PC-3 (cell line): ENCODE data around the gene FSCN2. TPM values are rescaled to one million over a fixed set of nuclear protein-coding genes. Genes with fewer than 3 reads are reported as not detected.
A peak's percentile ranks its signal among the peaks of the same experiment; 100 is the strongest.
"Not testable (repeated sequence)": the region's sequence is repeated elsewhere in the genome, so short reads cannot be mapped to it uniquely, and the experiment has no call there.

Experiments used
- ATAC-seq: fragments of 200-7000 bp; cut with Tn5 transposase; 2 replicates; pipeline ENCODE4 v1.9.1; 2020; ENCODE audit warnings: mild to moderate bottlenecking, moderate library complexity
- BruUV-seq: library from RNA; stranded (reverse); fragments of 400-500 nt; replicated peaks from 2 replicates; lab custom pipeline; 2021; lab: Mats Ljungman, UMichigan
- CTCF ChIA-PET: fragments of 300-600 bp; sonication (Branson Sonifier 250); formaldehyde crosslinking; loops from one replicate; lab custom pipeline; 2022; ENCODE audit warnings: antibody characterized with exemption; lab: Charles Lee
- POLR2A ChIA-PET: fragments of 300-600 bp; sonication (Branson Sonifier 250); formaldehyde crosslinking; loops from one replicate; lab custom pipeline; 2022; ENCODE audit warnings: antibody characterized with exemption; ENCODE audit not compliant: unreplicated experiment; lab: Charles Lee
- DNase-seq: peaks from one replicate; pipeline ENCODE4 v3.0.0-alpha.2; 2015
- H2AFZ ChIP-seq: fragments of 300-600 bp; sonication (generic); 2 replicates; pipeline ENCODE4 v1.6.0; 2016; ENCODE audit warnings: antibody characterized with exemption, low read length
- H3F3A ChIP-seq: fragments of 300-600 bp; sonication (generic); one replicate; pipeline ENCODE4 v1.6.0; 2017; ENCODE audit warnings: antibody characterized with exemption, low read length, control low read depth, mild to moderate bottlenecking; ENCODE audit not compliant: unreplicated experiment
- H3K27ac ChIP-seq: fragments of 300-600 bp; sonication (generic); 2 replicates; pipeline ENCODE4 v1.5.1; 2016; ENCODE audit warnings: mild to moderate bottlenecking, low read length
- H3K27me3 ChIP-seq: fragments of 300-600 bp; sonication (generic); 2 replicates; pipeline ENCODE4 v1.6.1; 2016; ENCODE audit warnings: low read length, mixed read lengths
- H3K36me3 ChIP-seq: fragments of 300-600 bp; sonication (generic); 2 replicates; pipeline ENCODE4 v1.6.1; 2016; ENCODE audit warnings: low read depth, mixed run types, low read length, mixed read lengths
- H3K4me1 ChIP-seq: fragments of 300-600 bp; sonication (generic); 2 replicates; pipeline ENCODE4 v1.5.1; 2016; ENCODE audit warnings: low read length; ENCODE audit not compliant: insufficient read depth
- H3K4me2 ChIP-seq: fragments of 300-600 bp; sonication (generic); 2 replicates; pipeline ENCODE4 v1.6.0; 2016; ENCODE audit warnings: low read length
- H3K4me3 ChIP-seq: fragments of 300-600 bp; sonication (generic); 2 replicates; pipeline ENCODE4 v1.5.1; 2016; ENCODE audit warnings: mild to moderate bottlenecking, low read length, mixed read lengths
- H3K79me2 ChIP-seq: fragments of 300-600 bp; sonication (generic); 2 replicates; pipeline ENCODE4 v1.6.1; 2017; ENCODE audit warnings: low read length, mixed read lengths
- H3K9ac ChIP-seq: fragments of 300-600 bp; sonication (generic); 2 replicates; pipeline ENCODE4 v1.6.0; 2016; ENCODE audit warnings: mild to moderate bottlenecking, low read length
- H3K9me2 ChIP-seq: fragments of 300-600 bp; sonication (generic); replicated peaks from 2 replicates; pipeline ENCODE4 v1.6.1; 2016; ENCODE audit warnings: mixed run types, low read length, mixed read lengths
- H3K9me3 ChIP-seq: fragments of 300-600 bp; sonication (generic); 2 replicates; pipeline ENCODE4 v1.6.1; 2016; ENCODE audit warnings: low read length, mixed read lengths
- H4K20me1 ChIP-seq: fragments of 300-600 bp; sonication (generic); 2 replicates; pipeline ENCODE4 v1.6.1; 2016; ENCODE audit warnings: low read length, mixed read lengths
- CTCF ChIP-seq: fragments of 300-600 bp; sonication (generic); conservative IDR thresholded peaks from 2 replicates; pipeline ENCODE4 v1.5.1; 2017; ENCODE audit warnings: antibody characterized with exemption, low read depth, mild to moderate bottlenecking, low read length
- EZH2 ChIP-seq: fragments of 300-600 bp; sonication (generic); IDR thresholded peaks from one replicate; pipeline ENCODE4 v1.6.1; 2017; ENCODE audit warnings: antibody characterized with exemption, mild to moderate bottlenecking, low read length; ENCODE audit not compliant: unreplicated experiment
- EZH2phosphoT487 ChIP-seq: fragments of 300-600 bp; sonication (generic); IDR thresholded peaks from 2 replicates; pipeline ENCODE4 v1.6.1; 2018; ENCODE audit warnings: mild to moderate bottlenecking, antibody characterized with exemption, low read length, borderline replicate concordance
- intact Hi-C: fragments of 100-400 bp; cut with micrococcal nuclease; formaldehyde crosslinking; loops from 2 replicates; pipeline ENCODE4 v1.9.0; 2023
- total RNA-seq: library from RNA; depleted of rRNA; stranded (reverse); fragments of >200 nt; gene quantifications from 2 replicates; pipeline ENCODE4 v1.2.3, GENCODE V29; 2014

The FSCN2 gene
- total RNA-seq, 1 experiment from 2014 or later: 0.87 TPM

DNA sequence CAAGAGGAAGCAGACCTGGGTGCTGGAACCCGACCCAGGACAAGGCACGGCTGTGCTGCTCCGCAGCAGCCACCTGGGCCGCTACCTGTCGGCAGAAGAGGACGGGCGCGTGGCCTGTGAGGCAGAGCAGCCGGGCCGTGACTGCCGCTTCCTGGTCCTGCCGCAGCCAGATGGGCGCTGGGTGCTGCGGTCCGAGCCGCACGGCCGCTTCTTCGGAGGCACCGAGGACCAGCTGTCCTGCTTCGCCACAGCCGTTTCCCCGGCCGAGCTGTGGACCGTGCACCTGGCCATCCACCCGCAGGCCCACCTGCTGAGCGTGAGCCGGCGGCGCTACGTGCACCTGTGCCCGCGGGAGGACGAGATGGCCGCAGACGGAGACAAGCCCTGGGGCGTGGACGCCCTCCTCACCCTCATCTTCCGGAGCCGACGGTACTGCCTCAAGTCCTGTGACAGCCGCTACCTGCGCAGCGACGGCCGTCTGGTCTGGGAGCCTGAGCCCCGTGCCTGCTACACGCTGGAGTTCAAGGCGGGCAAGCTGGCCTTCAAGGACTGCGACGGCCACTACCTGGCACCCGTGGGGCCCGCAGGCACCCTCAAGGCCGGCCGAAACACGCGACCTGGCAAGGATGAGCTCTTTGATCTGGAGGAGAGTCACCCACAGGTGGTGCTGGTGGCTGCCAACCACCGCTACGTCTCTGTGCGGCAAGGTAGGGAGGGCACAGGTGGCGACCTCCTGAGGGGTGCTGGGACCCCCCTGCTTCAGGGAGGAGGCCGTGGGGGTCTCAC lies 667 bp downstream of the FSCN2 start:
- CTCF ChIA-PET: interaction anchor here (0.7 to 1.2 kb wide), 2 partner anchors 10 to 13 kb away, joined by 3 read pairs; no protein-coding TSS in a partner anchor
- Histone ChIP-seq H3K4me1 (peaks cover 22% of the 10 kb centered on the region), H3K9me2 (no peaks in the 10 kb centered on the region), H2AFZ (peak overlapping the region; percentile 6; the same call in 1 of the 2 replicates), H3K36me3 (no peaks in the 10 kb centered on the region), H3K27me3 (peaks cover 7% of the 10 kb centered on the region; the same call in 1 of the 2 replicates), H3K9me3 (no peaks in the 10 kb centered on the region), H3K4me3 (peak overlapping the region; percentile 52), H3K9ac (no peak overlapping the region), H3K4me2 (peak overlapping the region; percentile 79), H3K79me2 (no peaks in the 10 kb centered on the region), H3K27ac (no peak overlapping the region), H3F3A (no peaks in the 10 kb centered on the region), H4K20me1 (no peaks in the 10 kb centered on the region)
- POLR2A ChIA-PET: interaction anchor here (0.6 kb wide), 1 partner anchor 286 kb away, joined by 3 read pairs; no protein-coding TSS in a partner anchor
- TF ChIP-seq CTCF (0 out of 2 replicates have a peak, but pooled peaks have one; percentile 13), EZH2phosphoT487 (no peak), EZH2 (peak; percentile 66)
- ATAC-seq (peak; percentile 31), DNase-seq (peak; percentile 41)
- BruUV-seq: no TSS peak
- intact Hi-C loops: no loop called here

- Histone ChIP-seq H3K79me2 (no peaks in the 10 kb centered on the region), H4K20me1 (no peaks in the 10 kb centered on the region), H3K9me2 (no peaks in the 10 kb centered on the region), H3K36me3 (no peaks in the 10 kb centered on the region), H3K4me2 (peak overlapping the region; percentile 79), H3K4me3 (peak overlapping the region; percentile 52), H3K4me1 (peaks cover 22% of the 10 kb centered on the region), H3F3A (no peaks in the 10 kb centered on the region), H3K27ac (no peak overlapping the region), H3K9ac (no peak overlapping the region), H2AFZ (no peak overlapping the region), H3K27me3 (peaks cover 7% of the 10 kb centered on the region; the same call in 1 of the 2 replicates), H3K9me3 (no peaks in the 10 kb centered on the region)
- CTCF ChIA-PET: interaction anchor here (0.7 kb wide), 1 partner anchor 13 kb away, joined by 3 read pairs; no protein-coding TSS in a partner anchor
- TF ChIP-seq EZH2phosphoT487 (no peak), EZH2 (no peak), CTCF (no peak)
- intact Hi-C loops: no loop called here
- ATAC-seq (no peak), DNase-seq (no peak)
- no TSS peak for BruUV-seq
- POLR2A ChIA-PET: no interaction called here
Observed at GRCh38 chr17:81529437-81529803, 1.2 kb downstream of the FSCN2 start.

GRCh38 chr17:81531013-81531412 lies 2.8 kb downstream of the FSCN2 start:
- ATAC-seq, CTCF ChIA-PET, H3K79me2 ChIP-seq, H3F3A ChIP-seq, H2AFZ ChIP-seq, BruUV-seq, H3K4me2 ChIP-seq, H3K4me3 ChIP-seq, intact Hi-C loops, H3K9ac ChIP-seq, H4K20me1 ChIP-seq, DNase-seq, H3K36me3 ChIP-seq, H3K9me3 ChIP-seq, POLR2A ChIA-PET, H3K27me3 ChIP-seq, H3K27ac ChIP-seq, H3K9me2 ChIP-seq: not testable (repeated sequence)
- H3K4me1 ChIP-seq: peaks cover 22% of the 10 kb centered on the region

- DNase-seq, H2AFZ ChIP-seq, H3K4me2 ChIP-seq, H4K20me1 ChIP-seq, H3K27me3 ChIP-seq, intact Hi-C loops, H3K79me2 ChIP-seq, H3K9me2 ChIP-seq, H3K27ac ChIP-seq, H3F3A ChIP-seq, H3K4me3 ChIP-seq, POLR2A ChIA-PET, ATAC-seq, H3K9me3 ChIP-seq, H3K9ac ChIP-seq, H3K36me3 ChIP-seq, CTCF ChIA-PET: not testable (repeated sequence)
- peaks cover 22% of the 10 kb centered on the region for H3K4me1 ChIP-seq
- BruUV-seq: TSS peak; percentile 9
Observed at GRCh38 chr17:81531998-81532404, 3.8 kb downstream of the FSCN2 start.
